H1 (cell line): ENCODE measurements around the gene TBC1D25. TPM values are rescaled to one million over a fixed set of nuclear protein-coding genes. Genes with fewer than 3 reads are reported as not detected.

Experiments
- CTCF ChIA-PET: fragments of 300-600 bp; sonication (Branson Sonifier 250); formaldehyde crosslinking; loops from one replicate; lab custom pipeline; 2021; ENCODE audit not compliant: partially characterized antibody; lab: Charles Lee
- POLR2A ChIA-PET: fragments of 300-600 bp; sonication (Branson Sonifier 250); formaldehyde crosslinking; loops from one replicate; lab custom pipeline; 2021; ENCODE audit warnings: inconsistent platforms; ENCODE audit not compliant: partially characterized antibody; lab: Charles Lee
- DNase-seq, 2 experiments: peaks; one replicate each; pipeline versions ENCODE4 v3.0.0 to v3.0.0-alpha.2; 2010 to 2022; ENCODE audit warnings: low spot score in 2 of 2, low read depth in 1 of 2, mixed read lengths in 1 of 2
- FAIRE-seq: peaks from 2 replicates; lab custom pipeline; 2011; peaks lifted over from hg19 to GRCh38; lab: Jason Lieb, UNC
- H2AFZ ChIP-seq: 2 replicates; pipeline ENCODE4 v1.8.1; 2012; ENCODE audit warnings: low read length, inconsistent platforms
- H2AK5ac ChIP-seq: 2 replicates; pipeline ENCODE4 v1.6.1; 2013; ENCODE audit warnings: low read depth, low read length
- H2BK120ac ChIP-seq: replicated peaks from 2 replicates; pipeline ENCODE3; 2013; ENCODE audit warnings: low read depth, low read length, inconsistent platforms
- H2BK12ac ChIP-seq: 2 replicates; pipeline ENCODE4 v1.6.1; 2013; ENCODE audit warnings: low read depth, low read length
- H2BK15ac ChIP-seq: 2 replicates; pipeline ENCODE4 v1.6.1; 2013; ENCODE audit warnings: low read length
- H2BK20ac ChIP-seq: 2 replicates; pipeline ENCODE4 v1.6.1; 2013; ENCODE audit warnings: low read length
- H2BK5ac ChIP-seq: 2 replicates; pipeline ENCODE4 v1.6.1; 2013; ENCODE audit warnings: low read depth, low read length
- H3K14ac ChIP-seq: 2 replicates; pipeline ENCODE4 v1.6.1; 2013; ENCODE audit warnings: inconsistent platforms; ENCODE audit not compliant: insufficient read length
- H3K18ac ChIP-seq: 2 replicates; pipeline ENCODE4 v1.6.1; 2013; ENCODE audit warnings: low read length; ENCODE audit errors: extremely low read depth
- H3K23ac ChIP-seq: 2 replicates; pipeline ENCODE4 v1.6.1; 2013; ENCODE audit warnings: inconsistent platforms; ENCODE audit not compliant: insufficient read length
- H3K23me2 ChIP-seq: 2 replicates; pipeline ENCODE4 v1.6.1; 2013; ENCODE audit warnings: low read depth, low read length
- H3K27ac ChIP-seq: 2 replicates; pipeline ENCODE4 v1.6.1; 2011; ENCODE audit warnings: low read depth, low read length, inconsistent platforms
- H3K27me3 ChIP-seq, 4 experiments: replicated peaks in 1 of 4; 1 replicate in 1 of 4; 2 replicates in 3 of 4; pipeline versions ENCODE4 v1.6.1 to v1.8.1; 2011 to 2013; ENCODE audit warnings: low read length in 3 of 4, mild to moderate bottlenecking in 3 of 4, inconsistent platforms in 2 of 4, mixed read lengths in 2 of 4, moderate library complexity in 1 of 4; ENCODE audit not compliant: control insufficient read depth in 3 of 4, insufficient read depth in 3 of 4; ENCODE audit errors: extremely low read depth in 1 of 4
- H3K36me3 ChIP-seq, 4 experiments: 2 replicates each; pipeline versions ENCODE4 v1.6.1 to v1.8.1; 2011 to 2013; ENCODE audit warnings: mild to moderate bottlenecking in 4 of 4, low read length in 3 of 4, moderate library complexity in 2 of 4, control low read depth in 1 of 4, inconsistent platforms in 1 of 4; ENCODE audit not compliant: insufficient read depth in 4 of 4, control insufficient read depth in 2 of 4
- H3K4ac ChIP-seq: replicated peaks from 2 replicates; pipeline ENCODE3; 2013; ENCODE audit warnings: low read length, low read depth, mixed read lengths, inconsistent platforms; ENCODE audit not compliant: insufficient read length
- H3K4me1 ChIP-seq, 4 experiments: replicated peaks in 1 of 4; 1 replicate in 1 of 4; 2 replicates in 3 of 4; pipeline versions ENCODE4 v1.6.1 to v1.8.1; 2011 to 2013; ENCODE audit warnings: low read length in 3 of 4, inconsistent platforms in 2 of 4, mixed read lengths in 1 of 4; ENCODE audit not compliant: insufficient read depth in 4 of 4, control insufficient read depth in 3 of 4
- H3K4me2 ChIP-seq, 2 experiments: 2 replicates each; pipeline versions ENCODE4 v1.6.1 to v1.8.1; 2011 to 2013; ENCODE audit warnings: low read depth in 2 of 2, low read length in 2 of 2, control low read depth in 1 of 2, inconsistent platforms in 1 of 2, mild to moderate bottlenecking in 1 of 2; ENCODE audit not compliant: insufficient read depth in 1 of 2
- H3K4me3 ChIP-seq, 4 experiments: fragments of 200-600, 300-600 bp in 1 of 4; sonication (generic), shearing (Covaris generic), sonication (Bioruptor Twin) in 1 of 4; 2 replicates each; pipeline versions ENCODE4 v1.5.1 to v1.8.1; 2011 to 2016; ENCODE audit warnings: low read length in 4 of 4, low read depth in 3 of 4, control low read depth in 2 of 4, inconsistent platforms in 2 of 4, mild to moderate bottlenecking in 2 of 4, mixed read lengths in 1 of 4, moderate library complexity in 1 of 4; ENCODE audit not compliant: insufficient read depth in 2 of 4; ENCODE audit errors: extremely low read depth in 1 of 4
- H3K56ac ChIP-seq: replicated peaks from 2 replicates; pipeline ENCODE3; 2013; ENCODE audit warnings: low read depth, mild to moderate bottlenecking, mixed read lengths, low read length, inconsistent platforms; ENCODE audit not compliant: insufficient read length
- H3K79me1 ChIP-seq: 2 replicates; pipeline ENCODE4 v1.6.1; 2013; ENCODE audit warnings: low read depth, low read length, control low read depth
- H3K79me2 ChIP-seq, 2 experiments: 2 replicates each; pipeline versions ENCODE4 v1.6.1 to v1.8.1; 2012 to 2013; ENCODE audit warnings: low read length in 2 of 2, mild to moderate bottlenecking in 2 of 2, inconsistent platforms in 1 of 2; ENCODE audit not compliant: insufficient read depth in 2 of 2, control insufficient read depth in 1 of 2
- H3K9ac ChIP-seq, 4 experiments: replicated peaks in 1 of 4; 1 replicate in 1 of 4; 2 replicates in 3 of 4; pipeline versions ENCODE4 v1.6.1 to v1.8.1; 2011 to 2013; ENCODE audit warnings: low read depth in 3 of 4, low read length in 3 of 4, control low read depth in 2 of 4, mild to moderate bottlenecking in 2 of 4, moderate library complexity in 2 of 4, inconsistent platforms in 1 of 4; ENCODE audit errors: extremely low read depth in 1 of 4
- H3K9me3 ChIP-seq, 2 experiments: 2 replicates each; pipeline versions ENCODE4 v1.6.1 to v1.8.1; 2012 to 2013; ENCODE audit warnings: mild to moderate bottlenecking in 2 of 2, moderate library complexity in 2 of 2, control low read depth in 1 of 2, inconsistent platforms in 1 of 2, low read depth in 1 of 2, low read length in 1 of 2, mixed read lengths in 1 of 2; ENCODE audit not compliant: insufficient read depth in 2 of 2
- H4K20me1 ChIP-seq, 2 experiments: replicated peaks in 1 of 2; 2 replicates each; pipeline versions ENCODE3 to v1.8.1; 2011 to 2013; ENCODE audit warnings: inconsistent platforms in 2 of 2, low read length in 2 of 2, mild to moderate bottlenecking in 1 of 2; ENCODE audit not compliant: insufficient read depth in 2 of 2, control insufficient read depth in 1 of 2
- H4K5ac ChIP-seq: 2 replicates; pipeline ENCODE4 v1.6.1; 2013; ENCODE audit warnings: low read length, low read depth, mixed read lengths, inconsistent platforms; ENCODE audit not compliant: insufficient read length
- H4K8ac ChIP-seq: 2 replicates; pipeline ENCODE4 v1.8.0; 2013; ENCODE audit warnings: mild to moderate bottlenecking, moderate library complexity, low read length, inconsistent platforms; ENCODE audit not compliant: insufficient read depth; ENCODE audit errors: extremely low read depth
- H4K91ac ChIP-seq: replicated peaks from 2 replicates; pipeline ENCODE3; 2013; ENCODE audit warnings: low read length, mixed read lengths, inconsistent platforms; ENCODE audit not compliant: insufficient read length
- CBX5 ChIP-seq: fragments of 300-800, 300-1000 bp; sonication (generic); IDR thresholded peaks from 2 replicates; pipeline ENCODE4 v1.7.1; 2016; ENCODE audit warnings: antibody characterized with exemption, low read length, low read depth
- CHD2 ChIP-seq: IDR thresholded peaks from 2 replicates; pipeline ENCODE4 v1.6.1; 2012; ENCODE audit warnings: low read length, improper control_type of control experiment
- HDAC2 ChIP-seq, 2 experiments: fragments of 300-600 bp in 1 of 2; sonication (generic) in 1 of 2; IDR thresholded peaks; 2 replicates each; pipeline ENCODE4 v1.6.1; 2011 to 2012; ENCODE audit warnings: low read depth in 2 of 2, low read length in 2 of 2, mild to moderate bottlenecking in 2 of 2, moderate library complexity in 2 of 2, borderline replicate concordance in 1 of 2, inconsistent platforms in 1 of 2
- RAD21 ChIP-seq, 2 experiments: IDR thresholded peaks in 1 of 2; conservative IDR thresholded peaks in 1 of 2; 2 replicates each; pipeline ENCODE4 v1.6.1; 2011; ENCODE audit warnings: low read depth in 2 of 2, low read length in 2 of 2, improper control_type of control experiment in 1 of 2, inconsistent platforms in 1 of 2, mild to moderate bottlenecking in 1 of 2, moderate library complexity in 1 of 2
- SIX5 ChIP-seq: IDR thresholded peaks from 2 replicates; pipeline ENCODE4 v1.6.1; 2011; ENCODE audit warnings: mild to moderate bottlenecking, low read depth, low read length
- SP2 ChIP-seq: IDR thresholded peaks from 2 replicates; pipeline ENCODE4 v1.6.1; 2012; ENCODE audit warnings: mild to moderate bottlenecking, low read length, inconsistent platforms
- WGBS, 2 experiments: shearing (Covaris generic) in 1 of 2; methylation state at CpG; one replicate each; pipeline versions ENCODE4 v1.1.6 to v1.1.7; 2013 to 2015; ENCODE audit warnings: low lambda C conversion rate in 2 of 2, mixed read lengths in 2 of 2, inconsistent platforms in 1 of 2, low coverage in 1 of 2, missing lambda C conversion rate in 1 of 2; ENCODE audit not compliant: insufficient replicate concordance in 2 of 2, insufficient coverage in 1 of 2, insufficient read length in 1 of 2; ENCODE audit errors: extremely low coverage in 1 of 2, missing lambda C conversion rate in 1 of 2; 5-methylcytosine and 5-hydroxymethylcytosine counted together
- polyA plus RNA-seq, 7 experiments: library from polyadenylated mRNA; depleted of rRNA in 3 of 7; stranded (reverse) in 5 of 7; unstranded in 2 of 7; fragments of >200 nt in 5 of 7; fragments of 200-250 nt in 2 of 7; gene quantifications; 1 replicate in 5 of 7; 2 replicates in 1 of 7; 4 replicates in 1 of 7; pipeline versions ENCODE4 v1.2.1 to v1.2.3, GENCODE V29; 2011 to 2013; ENCODE audit warnings: missing spikeins in 2 of 7, mixed read lengths in 2 of 7
- total RNA-seq: library from RNA; stranded (reverse); fragmentation: NEBNext Ultra II Directional; extraction: Animal tissue kit (Norgen Biotek cat#: 25700); gene quantifications from 2 replicates; pipeline ENCODE4 v1.2.1, GENCODE V29; 2021
- TF ChIP-seq, protein P1 (sequence below): IDR thresholded peaks from 2 replicates; pipeline ENCODE4 v1.6.1; 2011; ENCODE audit warnings: low read length, improper control_type of control experiment

TBC1D25 gene
- total and polyA plus RNA-seq, 2 of the 8 experiments (the other 6 are each of a cell fraction or from before 2014, with no cell fraction given), result 6.5 to 6.8 TPM

GRCh38 chrX:48548871-48549270 lies 9.4 kb downstream of the TBC1D25 start:
- Histone ChIP-seq H2AFZ (no peak overlapping the region), H3K4ac (no peak overlapping the region), H3K4me1 (no peaks in the 10 kb centered on the region), H3K79me1 (no peaks in the 10 kb centered on the region), H4K91ac (no peak overlapping the region), H3K4me3 (no peak overlapping the region), H3K4me2 (no peak overlapping the region), H4K20me1 (no peaks in the 10 kb centered on the region), H2BK120ac (no peak overlapping the region), H3K23me2 (no peaks in the 10 kb centered on the region), H2BK15ac (no peak overlapping the region), H3K9ac (no peak overlapping the region), H2AK5ac (no peak overlapping the region), H2BK5ac (no peak overlapping the region), H3K9me3 (no peaks in the 10 kb centered on the region), H4K5ac (no peak overlapping the region), H3K23ac (no peak overlapping the region), H3K27me3 (no peaks in the 10 kb centered on the region), H3K79me2 (no peaks in the 10 kb centered on the region), H3K27ac (no peak overlapping the region), H3K14ac (no peak overlapping the region), H3K56ac (no peak overlapping the region), H2BK12ac (no peak overlapping the region), H2BK20ac (no peak overlapping the region), H3K36me3 (peaks cover 0 to 4% (median 1%) of the 10 kb centered on the region in 4 experiments; a peak in 2 of 8 replicates), H3K18ac (no peak overlapping the region), H4K8ac (no peak overlapping the region)
- POLR2A ChIA-PET, result no interaction called here
- FAIRE-seq (no peak), DNase-seq (no peak)
- CTCF ChIA-PET, result no interaction called here
- 94% methylated on average over 3 of the region's 3 CpGs; no CpG with 5 or more reads in 1 of the 2 experiments for WGBS, 2 experiments
- TF ChIP-seq, protein P1, sequence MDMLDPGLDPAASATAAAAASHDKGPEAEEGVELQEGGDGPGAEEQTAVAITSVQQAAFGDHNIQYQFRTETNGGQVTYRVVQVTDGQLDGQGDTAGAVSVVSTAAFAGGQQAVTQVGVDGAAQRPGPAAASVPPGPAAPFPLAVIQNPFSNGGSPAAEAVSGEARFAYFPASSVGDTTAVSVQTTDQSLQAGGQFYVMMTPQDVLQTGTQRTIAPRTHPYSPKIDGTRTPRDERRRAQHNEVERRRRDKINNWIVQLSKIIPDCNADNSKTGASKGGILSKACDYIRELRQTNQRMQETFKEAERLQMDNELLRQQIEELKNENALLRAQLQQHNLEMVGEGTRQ, result no peak
- TF ChIP-seq SP2, result no peak
- TF ChIP-seq HDAC2 (IDR thresholded peaks at IDR 0.05; ENCODE audit: borderline replicate concordance in 1 of 2, low read depth in 2 of 2, low read length in 2 of 2), result no peak
- TF ChIP-seq CHD2, result no peak
- TF ChIP-seq SIX5, result no peak
- TF ChIP-seq RAD21 (IDR thresholded peaks at IDR 0.05 in 1 of 2, conservative IDR thresholded peaks at IDR 0.05 in 1 of 2; ENCODE audit: low read depth in 2 of 2, low read length in 2 of 2), result no peak
- TF ChIP-seq CBX5, result no peak
